ENCODE measurements around the gene DCHS1. TPM values are rescaled to one million over a fixed set of nuclear protein-coding genes. Genes with fewer than 3 reads are reported as not detected.

The DCHS1 gene
- total RNA-seq, 4 donors from 2014 or later: 26.8 to 125 (median 73.6) TPM

DNA sequence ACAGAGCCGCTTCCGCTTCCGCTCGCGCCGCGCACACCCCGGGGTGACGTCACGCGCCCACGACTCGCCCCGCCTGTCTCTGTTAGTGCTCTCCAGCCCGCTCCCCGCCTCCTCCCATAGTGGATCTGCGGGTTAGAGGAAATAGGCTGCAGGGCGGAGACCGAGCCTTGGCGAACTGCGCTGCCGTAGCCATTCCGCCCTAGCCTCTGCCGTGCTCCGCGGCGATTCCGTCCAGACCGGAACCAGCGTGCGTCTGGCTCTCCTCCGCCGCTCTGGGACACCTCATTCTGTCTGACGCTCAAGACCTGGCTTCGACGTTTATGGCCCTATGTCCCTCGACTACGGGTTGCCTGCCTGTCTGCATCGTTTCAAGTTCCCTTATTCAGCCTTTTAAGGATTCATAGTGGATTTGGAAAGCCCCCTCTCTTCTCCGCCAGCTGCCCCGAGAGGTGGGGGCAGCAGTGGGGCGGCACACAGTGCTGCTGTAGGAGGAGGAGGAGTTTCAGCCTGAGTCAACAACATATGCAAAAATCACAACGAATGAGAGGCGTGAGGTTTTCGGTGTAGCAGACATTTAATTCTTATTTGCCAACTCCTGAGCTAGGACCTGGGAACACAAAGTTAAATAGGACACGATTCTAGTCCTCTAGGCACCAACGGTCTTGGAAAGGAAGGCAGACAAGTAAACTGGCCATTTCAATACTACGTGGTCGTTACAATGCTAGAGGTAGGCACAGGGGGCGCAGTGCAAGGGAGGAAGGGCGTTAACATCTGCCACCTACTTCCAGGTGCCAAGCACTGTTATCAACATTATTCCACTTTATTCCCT lies 43.2 kb downstream of the DCHS1 start, which contains the start of gene TAF10:
TSS of gene TAF10 (minus strand) at position 4 of the 829 bp plus-strand sequence. CDS start 27 bp downstream, outside the sequence.
- intact Hi-C loops (cut with DNase I; ENCODE audit: low total_unique reads): loop anchor here (10.0 kb wide), 1 partner anchor 72 kb away; the partner anchor contains the start of gene MRPL17
- peak within 1 kb of the TSS; percentile 99 for H3K27ac ChIP-seq
- peak; percentile 95 to 98 for TF ChIP-seq POLR2A (IDR thresholded peaks at IDR 0.05)
- TF ChIP-seq, protein P1, sequence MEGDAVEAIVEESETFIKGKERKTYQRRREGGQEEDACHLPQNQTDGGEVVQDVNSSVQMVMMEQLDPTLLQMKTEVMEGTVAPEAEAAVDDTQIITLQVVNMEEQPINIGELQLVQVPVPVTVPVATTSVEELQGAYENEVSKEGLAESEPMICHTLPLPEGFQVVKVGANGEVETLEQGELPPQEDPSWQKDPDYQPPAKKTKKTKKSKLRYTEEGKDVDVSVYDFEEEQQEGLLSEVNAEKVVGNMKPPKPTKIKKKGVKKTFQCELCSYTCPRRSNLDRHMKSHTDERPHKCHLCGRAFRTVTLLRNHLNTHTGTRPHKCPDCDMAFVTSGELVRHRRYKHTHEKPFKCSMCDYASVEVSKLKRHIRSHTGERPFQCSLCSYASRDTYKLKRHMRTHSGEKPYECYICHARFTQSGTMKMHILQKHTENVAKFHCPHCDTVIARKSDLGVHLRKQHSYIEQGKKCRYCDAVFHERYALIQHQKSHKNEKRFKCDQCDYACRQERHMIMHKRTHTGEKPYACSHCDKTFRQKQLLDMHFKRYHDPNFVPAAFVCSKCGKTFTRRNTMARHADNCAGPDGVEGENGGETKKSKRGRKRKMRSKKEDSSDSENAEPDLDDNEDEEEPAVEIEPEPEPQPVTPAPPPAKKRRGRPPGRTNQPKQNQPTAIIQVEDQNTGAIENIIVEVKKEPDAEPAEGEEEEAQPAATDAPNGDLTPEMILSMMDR (IDR thresholded peaks at IDR 0.05): peak; percentile 27 to 50 (median 37)
- H3K9me3 ChIP-seq: no peaks in the 10 kb centered on the region
- no peaks in the 10 kb centered on the region for H3K36me3 ChIP-seq
- peak; percentile 98 for DNase-seq
- H3K27me3 ChIP-seq: no peaks in the 10 kb centered on the region
- peak within 1 kb of the TSS; percentile 70 to 94 for H3K4me3 ChIP-seq
- H3K4me1 ChIP-seq: peaks cover 11 to 31% of the 10 kb centered on the region in 2 donors

DNA sequence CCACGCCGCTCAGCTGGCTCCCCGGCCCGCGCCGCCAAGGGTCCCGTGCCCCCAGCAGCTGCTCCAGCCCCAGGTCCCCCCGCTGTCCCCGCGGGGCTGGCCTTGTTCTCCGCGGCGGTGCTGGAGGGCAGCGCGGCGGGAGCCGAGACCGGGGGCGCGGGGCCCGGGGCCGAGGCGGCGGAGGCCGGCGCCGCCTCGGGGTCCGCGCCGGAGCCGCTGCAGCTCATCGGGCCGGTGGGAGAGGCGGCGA lies 43.7 kb downstream of the DCHS1 start:
- Histone ChIP-seq H3K9me3 (no peaks in the 10 kb centered on the region), H3K27ac (peak overlapping the region; percentile 99), H3K27me3 (no peaks in the 10 kb centered on the region), H3K36me3 (no peaks in the 10 kb centered on the region), H3K4me3 (peak overlapping the region; percentile 70 to 94), H3K4me1 (peaks cover 13 to 29% of the 10 kb centered on the region in 2 donors)
- intact Hi-C loops (cut with DNase I; ENCODE audit: low total_unique reads): loop anchor here (10.0 kb wide), 1 partner anchor 73 kb away; the partner anchor contains the start of gene MRPL17
- DNase-seq: no peak
- TF ChIP-seq POLR2A (IDR thresholded peaks at IDR 0.05): no peak
- TF ChIP-seq, protein P1 (IDR thresholded peaks at IDR 0.05): peak in 1 of 4 experiments; percentile 1

DNA sequence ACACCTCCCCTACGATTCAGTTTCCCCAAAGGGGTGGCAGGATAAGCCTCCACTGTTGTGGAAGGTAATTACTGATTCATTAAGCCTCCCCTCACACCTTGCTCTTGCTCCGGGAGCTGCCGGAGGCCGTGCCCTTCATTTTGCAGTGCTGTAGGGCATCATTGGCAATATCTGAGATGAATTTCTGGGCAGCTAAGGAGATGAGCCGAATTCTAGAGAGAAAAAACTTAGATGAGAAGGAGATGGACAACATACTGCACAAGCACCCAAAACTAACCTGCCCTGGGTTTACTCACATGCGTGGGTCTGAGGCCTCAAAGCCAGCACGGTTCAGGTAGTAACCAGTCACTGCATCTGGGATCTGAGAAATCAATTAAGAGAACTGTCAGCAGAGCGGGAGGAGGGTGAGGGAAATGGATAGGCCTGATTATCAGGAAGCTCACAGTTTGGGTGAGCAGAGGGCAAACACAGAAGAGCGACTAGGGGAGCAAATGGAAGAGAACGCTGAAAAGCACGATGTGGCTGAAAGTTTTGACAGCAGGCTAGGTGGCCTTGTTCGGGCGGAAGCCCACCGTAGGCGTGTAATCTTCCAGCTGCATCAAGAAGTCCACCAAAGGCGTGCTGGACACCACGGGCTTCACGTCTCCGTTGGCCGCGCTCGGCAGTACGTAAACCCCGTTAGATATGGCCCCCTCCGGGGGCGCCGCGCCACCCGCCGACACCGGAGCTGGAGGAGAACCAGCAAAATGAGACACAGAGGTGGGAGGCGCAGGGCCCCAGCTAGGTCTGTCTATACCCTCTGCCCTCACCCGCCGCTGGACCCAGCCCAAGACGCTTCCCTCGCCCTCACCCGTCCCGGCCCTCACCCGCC lies 44.3 kb downstream of the DCHS1 start:
- DNase-seq: peak; percentile 65 to 66

DNA sequence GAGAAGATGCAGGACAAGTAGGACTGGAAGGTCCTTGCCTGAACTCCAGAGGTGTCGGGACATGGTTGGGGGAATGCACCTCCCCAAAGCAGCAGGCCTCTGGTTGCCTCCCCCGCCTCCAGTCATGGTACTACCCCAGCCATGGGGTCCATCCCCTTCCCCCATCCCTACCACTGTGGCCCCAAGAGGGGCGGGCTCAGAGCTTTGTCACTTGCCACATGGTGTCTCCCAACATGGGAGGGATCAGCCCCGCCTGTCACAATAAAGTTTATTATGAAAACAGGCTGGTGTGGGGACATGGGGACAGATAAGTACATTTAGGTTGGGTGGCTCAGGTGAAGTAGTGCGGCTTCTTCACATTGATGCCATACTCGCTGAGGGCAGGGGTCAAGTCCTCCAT lies 45.0 kb downstream of the DCHS1 start:
- TF ChIP-seq, protein P1 (IDR thresholded peaks at IDR 0.05): no peak
- Histone ChIP-seq H3K27ac (peak overlapping the region; percentile 99), H3K4me3 (no peak overlapping the region), H3K36me3 (no peaks in the 10 kb centered on the region), H3K27me3 (no peaks in the 10 kb centered on the region), H3K9me3 (no peaks in the 10 kb centered on the region), H3K4me1 (peaks cover 13 to 27% of the 10 kb centered on the region in 2 donors)
- DNase-seq: peak in 1 of 2 donors; percentile 39
- intact Hi-C loops (cut with DNase I; ENCODE audit: low total_unique reads): loop anchor here (10.0 kb wide), 1 partner anchor 74 kb away; the partner anchor contains the start of gene MRPL17

More for the DNA sequence above, 44.3 kb downstream of the DCHS1 start:
- Histone ChIP-seq H3K4me3 (peak overlapping the region; percentile 70 to 94), H3K36me3 (no peaks in the 10 kb centered on the region), H3K27ac (peak overlapping the region; percentile 99), H3K9me3 (no peaks in the 10 kb centered on the region), H3K4me1 (peaks cover 13 to 27% of the 10 kb centered on the region in 2 donors), H3K27me3 (no peaks in the 10 kb centered on the region)
- TF ChIP-seq POLR2A (IDR thresholded peaks at IDR 0.05): no peak
- TF ChIP-seq, protein P1 (IDR thresholded peaks at IDR 0.05): no peak
- intact Hi-C loops (cut with DNase I; ENCODE audit: low total_unique reads): loop anchor here (10.0 kb wide), 1 partner anchor 73 kb away; the partner anchor contains the start of gene MRPL17

Data from uterus (tissue), 4 donors.